Measurements from ENCODE around the gene CST8.

DNA sequence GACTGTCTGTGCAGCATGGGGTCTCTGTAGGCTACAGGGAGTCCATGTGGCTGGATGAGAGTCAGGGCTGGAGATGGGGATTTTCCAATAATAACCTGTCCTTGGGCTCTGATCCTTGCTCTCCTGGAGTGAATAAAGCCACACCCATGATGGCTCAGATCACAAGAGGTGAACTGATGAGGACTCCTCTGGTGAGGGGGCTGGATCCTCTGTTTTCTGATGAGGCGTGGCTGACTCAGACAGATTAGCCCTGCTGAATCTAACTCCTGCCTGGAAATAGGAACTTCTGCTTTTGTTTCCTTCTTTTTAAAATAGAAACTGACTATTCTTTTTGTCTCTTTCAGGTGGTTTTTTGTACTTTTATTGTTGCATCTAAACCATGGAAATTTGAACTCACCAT is 50.4 kb downstream of the CST8 start:
- TF ChIP-seq CTCF (IDR thresholded peaks at IDR 0.05; ENCODE audit: low read depth, low read length) (no peak), POLR2A (IDR thresholded peaks at IDR 0.05; ENCODE audit: extremely low read depth, insufficient read length) (no peak)
- TF ChIP-seq, protein P1, sequence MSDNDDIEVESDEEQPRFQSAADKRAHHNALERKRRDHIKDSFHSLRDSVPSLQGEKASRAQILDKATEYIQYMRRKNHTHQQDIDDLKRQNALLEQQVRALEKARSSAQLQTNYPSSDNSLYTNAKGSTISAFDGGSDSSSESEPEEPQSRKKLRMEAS (IDR thresholded peaks at IDR 0.05; ENCODE audit: low read depth, low read length): no peak

Data from NB4 (cell line).